Activated T-cell treated with anti-CD3 and anti-CD28 coated beads for 1 hour (primary cell): Measurements from ENCODE around the gene RBFOX2.

Experiments
- DNase-seq: peaks from one replicate; pipeline ENCODE4 v3.0.0-alpha.2; 2020; ENCODE audit warnings: low read depth

The RBFOX2 gene

DNA sequence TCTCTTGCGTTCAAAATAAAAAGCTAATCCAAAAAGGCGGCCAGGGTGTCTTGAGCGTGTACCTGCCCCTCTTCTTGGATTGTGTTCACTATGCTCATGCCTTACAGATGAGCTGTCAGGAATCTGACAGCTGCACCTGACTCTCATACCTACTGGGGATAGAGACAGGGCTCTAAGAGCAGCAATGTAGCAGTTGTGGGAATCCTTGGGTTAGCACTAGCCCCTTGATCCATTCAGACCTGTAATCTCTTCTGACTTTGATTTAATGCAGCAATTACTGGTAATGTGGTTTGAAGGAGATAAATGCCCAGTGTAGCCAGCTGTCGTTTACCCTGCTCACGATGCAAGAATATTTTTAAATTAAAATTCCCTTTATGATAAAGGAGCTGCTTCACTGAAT lies 165.2 kb downstream of the RBFOX2 start:
- DNase-seq: no peak

DNA sequence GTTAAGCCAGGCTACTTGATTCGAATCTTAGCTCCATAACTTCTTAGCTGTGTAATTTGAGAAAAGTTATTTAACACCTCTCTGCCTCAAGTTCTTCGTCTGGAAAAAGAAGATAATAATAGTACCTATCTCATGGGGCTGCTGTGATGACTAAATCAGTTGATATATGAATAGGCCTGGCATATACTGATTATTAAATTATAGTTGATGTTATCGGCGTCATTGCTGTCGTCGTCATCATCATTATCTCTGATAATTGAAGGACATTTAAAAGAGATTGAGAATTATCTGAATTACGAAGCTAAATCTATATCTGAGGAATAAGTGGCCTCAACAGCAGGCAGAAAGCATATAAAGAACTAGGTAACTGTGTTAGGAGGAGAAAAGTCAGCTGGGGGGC lies 165.9 kb downstream of the RBFOX2 start:
- DNase-seq: no peak

GRCh38 chr22:35861451-35861850 lies 167.2 kb downstream of the RBFOX2 start:
- DNase-seq: no peak

DNA sequence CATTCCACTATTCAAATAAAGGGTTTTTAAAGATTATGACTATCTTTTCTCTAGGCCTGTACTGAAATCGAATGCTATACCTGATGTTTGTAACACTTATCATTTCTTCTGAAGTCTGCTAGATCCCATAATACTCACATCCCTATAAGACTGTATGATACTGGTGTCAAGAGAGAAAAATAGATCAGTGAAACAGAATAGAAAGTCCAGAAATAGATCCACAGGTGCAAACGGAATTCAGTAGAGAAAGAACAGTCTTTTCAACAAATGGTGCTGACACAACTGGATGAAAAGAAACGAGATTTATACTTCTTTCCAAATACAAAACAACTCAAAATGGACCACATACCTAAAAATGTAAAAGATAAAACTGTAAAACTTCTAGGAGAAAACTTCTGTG lies 167.8 kb downstream of the RBFOX2 start:
- no peak for DNase-seq

DNA sequence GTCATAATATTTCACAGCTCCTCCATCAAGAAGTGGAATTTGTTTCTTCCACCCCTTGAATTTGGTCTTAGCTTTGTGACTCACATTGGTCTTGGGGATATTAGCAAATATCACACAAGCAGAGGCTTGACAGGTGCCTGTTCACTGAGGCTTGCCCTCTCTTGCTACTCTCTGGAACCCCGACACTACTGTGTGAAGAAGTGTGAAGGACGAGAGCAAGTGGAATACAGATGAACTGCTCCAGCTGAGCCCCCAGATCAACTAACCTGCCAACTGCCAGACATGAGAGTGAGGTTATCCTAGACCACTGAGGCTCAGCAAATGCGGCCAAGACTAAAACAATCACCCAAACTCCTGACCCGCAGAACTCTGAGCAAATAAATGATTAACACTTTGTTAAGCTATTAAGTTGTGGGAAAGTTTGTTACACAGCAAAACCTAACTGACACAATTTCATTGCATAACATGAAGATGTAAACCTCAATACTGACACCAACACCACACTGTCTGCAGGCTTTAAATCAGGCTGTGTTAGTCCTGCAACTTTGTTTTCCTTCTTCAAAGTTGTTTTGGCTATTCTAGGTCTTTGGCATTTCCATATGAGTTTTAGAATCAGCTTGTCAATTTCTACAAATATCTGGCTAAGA lies 168.4 kb downstream of the RBFOX2 start:
- DNase-seq: no peak

- DNase-seq: no peak
These were observed 174.3 kb downstream of the RBFOX2 start for GRCh38 chr22:35854334-35854733.

DNA sequence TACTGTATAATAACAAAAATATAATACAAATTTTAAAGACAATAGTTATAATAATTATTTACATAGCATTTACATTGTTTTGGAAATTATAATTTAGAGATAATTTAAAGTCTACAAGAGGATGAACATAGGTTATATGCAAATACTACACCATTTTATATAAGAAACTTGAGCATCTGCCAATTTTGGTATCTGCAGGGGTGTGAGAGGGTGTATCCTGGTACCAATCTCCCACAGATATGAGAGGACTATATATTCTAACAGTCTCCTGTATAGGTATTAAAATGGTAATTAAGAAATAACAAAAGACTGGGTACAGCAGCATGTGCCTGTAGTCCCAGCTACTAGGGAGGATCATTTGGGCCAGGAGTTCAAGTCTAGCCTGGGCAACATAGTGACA lies 176.5 kb downstream of the RBFOX2 start:
- no peak for DNase-seq

DNA sequence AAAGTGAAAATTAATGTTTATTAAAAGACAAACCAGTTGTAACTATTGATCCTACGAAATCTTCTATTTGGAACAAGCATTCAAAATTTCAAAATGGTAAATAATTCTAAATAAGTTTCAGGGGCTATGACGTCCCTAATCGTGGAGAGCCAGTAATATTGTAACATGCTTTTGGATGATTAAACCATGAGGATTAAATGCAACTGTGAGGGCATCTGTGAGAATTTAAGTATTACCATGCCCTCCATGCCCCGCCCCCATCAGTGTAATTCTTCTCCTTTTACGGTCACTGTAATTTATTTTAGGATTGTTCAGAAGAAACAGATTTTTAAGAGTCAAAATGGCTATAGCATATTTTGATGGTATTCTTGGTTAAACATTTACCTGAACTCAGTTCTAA lies 177.8 kb downstream of the RBFOX2 start:
- no peak for DNase-seq

DNA sequence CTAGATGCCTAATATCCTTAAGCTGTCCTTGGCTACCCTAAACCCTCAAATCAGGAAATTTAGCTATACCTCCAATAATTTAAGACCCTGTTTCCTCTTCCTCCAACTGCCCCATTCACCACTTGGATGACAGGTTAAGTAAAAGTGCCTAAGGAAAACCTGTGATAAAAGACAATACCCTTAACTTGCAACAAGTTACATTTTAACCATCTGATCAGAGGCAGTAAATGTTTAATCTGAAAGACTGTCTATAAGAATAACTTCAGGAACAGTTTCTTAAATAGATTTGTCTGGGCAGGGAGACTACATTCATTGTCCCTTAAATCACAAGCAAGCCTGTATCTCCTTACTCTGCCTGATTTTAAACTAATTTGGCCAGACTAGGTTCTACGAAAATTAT lies 181.8 kb downstream of the RBFOX2 start:
- no peak for DNase-seq

GRCh38 chr22:35844886-35845285 lies 183.7 kb downstream of the RBFOX2 start:
- DNase-seq: no peak

DNA sequence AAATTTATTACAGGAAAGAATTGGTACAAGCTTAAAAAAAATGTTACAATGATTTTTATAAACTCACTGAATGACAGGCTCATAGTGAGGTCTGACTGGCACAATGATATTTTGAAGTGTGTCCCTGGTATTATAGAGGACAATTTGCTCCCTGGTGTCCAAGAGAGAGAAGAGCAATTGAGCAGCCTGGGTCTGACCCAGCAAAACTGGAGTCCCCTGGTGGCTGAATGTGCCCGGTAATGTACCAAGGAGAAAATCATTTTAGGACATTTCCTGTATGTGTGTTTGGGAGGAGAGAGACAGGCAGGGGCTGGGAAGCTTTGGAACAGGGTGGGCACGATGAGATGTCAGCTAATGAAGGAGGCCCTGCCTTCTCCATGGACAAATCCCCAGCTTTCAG lies 185.7 kb downstream of the RBFOX2 start:
- no peak for DNase-seq

DNA sequence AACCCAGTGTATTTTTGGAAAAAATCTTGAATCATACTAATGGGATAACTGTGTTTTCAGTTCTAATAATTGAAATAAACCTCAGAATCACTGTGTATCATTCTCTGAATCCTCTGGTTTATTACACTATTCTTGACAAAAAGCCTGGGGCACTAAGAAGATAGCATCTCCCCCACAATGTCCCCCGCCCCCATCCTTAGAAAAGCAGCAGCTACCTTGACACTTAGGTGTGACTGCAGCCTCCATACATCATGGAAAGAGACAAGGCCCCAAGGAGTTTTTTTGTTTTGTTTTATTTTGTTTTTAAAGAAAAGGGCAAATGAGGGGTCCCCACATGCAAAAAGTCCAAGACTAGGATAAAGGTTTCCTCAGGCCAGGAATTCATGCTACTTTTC lies 186.1 kb downstream of the RBFOX2 start:
- no peak for DNase-seq

GRCh38 chr22:35841907-35842518 lies 186.6 kb downstream of the RBFOX2 start:
- no peak for DNase-seq

- DNase-seq: no peak
These were observed 188.3 kb downstream of the RBFOX2 start for GRCh38 chr22:35840302-35840739.

- no peak for DNase-seq
These were observed 188.8 kb downstream of the RBFOX2 start for GRCh38 chr22:35839841-35840301.

- DNase-seq: no peak
These were observed 189.6 kb downstream of the RBFOX2 start for GRCh38 chr22:35838855-35839576.

- no peak for DNase-seq
These were observed 191.4 kb downstream of the RBFOX2 start for GRCh38 chr22:35837101-35837727.

DNA sequence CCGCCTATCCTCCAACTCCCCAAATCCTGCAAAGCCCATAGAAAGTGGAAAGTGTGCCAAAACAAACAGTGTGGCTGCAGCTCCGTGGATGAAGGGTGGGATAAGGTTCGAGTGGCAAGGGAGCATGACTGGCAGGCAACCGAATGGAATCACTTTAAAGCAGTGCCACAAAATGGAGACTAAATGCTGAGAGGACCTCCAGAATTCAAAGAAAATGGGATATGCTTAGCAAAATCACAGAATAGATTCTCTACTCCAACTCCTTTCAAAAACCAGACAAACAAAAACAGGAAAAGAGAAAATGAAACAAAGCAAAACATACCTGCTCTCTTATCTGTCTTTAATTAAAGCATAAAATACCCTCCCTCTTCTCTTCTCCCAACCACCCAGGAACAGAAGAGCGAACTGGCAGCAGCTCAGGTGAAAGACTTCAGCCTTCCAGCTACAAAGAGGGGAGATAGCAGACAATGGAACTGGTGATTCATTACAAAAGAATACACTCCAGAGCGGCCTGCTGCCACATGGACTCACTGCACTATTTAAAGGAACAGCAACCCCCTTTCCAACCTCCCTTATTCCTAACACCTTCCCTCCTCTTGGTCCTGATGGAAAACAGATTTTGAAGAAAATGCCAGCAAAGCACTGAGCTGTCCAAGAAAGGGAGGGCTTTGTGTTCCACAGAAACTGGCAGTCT lies 192.5 kb downstream of the RBFOX2 start:
- no peak for DNase-seq

DNA sequence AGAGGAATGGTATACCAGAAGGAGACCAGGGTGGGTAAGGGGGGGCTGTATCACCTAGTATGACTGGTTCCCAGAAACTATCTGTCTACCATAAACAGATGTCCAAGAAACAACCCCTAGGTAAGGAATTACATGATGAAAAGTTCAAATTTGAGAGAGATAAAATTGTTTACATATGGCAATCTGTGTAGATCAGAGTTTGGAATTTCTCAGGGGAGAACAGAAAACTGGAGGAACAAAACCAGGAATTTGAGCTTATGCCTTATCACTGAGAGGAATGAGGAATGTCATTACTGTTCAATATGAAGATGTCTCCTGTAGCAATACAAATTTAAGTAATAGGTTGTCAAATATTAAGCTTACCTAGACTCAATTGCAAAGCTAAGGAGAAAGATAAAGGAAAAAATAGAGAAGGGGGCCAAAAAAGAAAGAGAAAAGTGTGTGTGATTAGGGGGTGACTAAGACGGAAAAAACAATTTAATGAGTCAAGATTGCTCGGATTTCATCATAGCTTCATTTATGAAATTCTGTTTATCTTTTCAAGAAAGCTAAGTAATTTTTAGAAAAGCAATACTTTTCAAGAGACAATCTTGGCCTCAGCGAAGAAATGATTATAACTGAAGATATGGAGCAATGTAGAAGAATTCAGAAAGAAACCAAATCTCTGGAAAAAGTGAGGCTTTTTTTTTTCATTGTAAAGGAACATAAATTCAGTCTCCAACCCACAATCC lies 193.2 kb downstream of the RBFOX2 start:
- DNase-seq: no peak

GRCh38 chr22:35834061-35834460 lies 194.6 kb downstream of the RBFOX2 start:
- no peak for DNase-seq

DNA sequence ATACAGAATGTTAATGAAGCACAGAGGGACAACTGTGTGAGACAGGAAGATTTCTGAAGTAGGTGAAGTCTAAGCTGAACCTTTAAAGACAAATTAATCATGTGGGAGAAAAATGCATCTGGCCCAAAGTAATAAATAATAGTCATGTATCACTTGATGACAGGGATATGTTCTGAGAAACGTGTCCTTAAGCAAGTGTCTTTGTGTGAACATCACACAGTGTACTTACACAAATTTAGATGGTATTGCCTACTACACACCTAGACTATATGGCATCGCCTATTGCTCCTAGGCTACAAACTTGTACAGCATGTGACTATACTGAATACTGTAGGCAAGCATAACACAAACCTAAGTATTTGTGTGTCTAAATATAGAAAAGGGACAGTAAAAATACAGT lies 198.3 kb downstream of the RBFOX2 start:
- no peak for DNase-seq

GRCh38 chr22:35824256-35824655 lies 204.4 kb downstream of the RBFOX2 start:
- no peak for DNase-seq
